ENCODE data around the gene C2orf42. TPM values are rescaled to one million over a fixed set of nuclear protein-coding genes. Genes with fewer than 3 reads are reported as not detected.

Gene C2orf42
- total RNA-seq, 1 donor from 2014 or later = 18.8 TPM

DNA sequence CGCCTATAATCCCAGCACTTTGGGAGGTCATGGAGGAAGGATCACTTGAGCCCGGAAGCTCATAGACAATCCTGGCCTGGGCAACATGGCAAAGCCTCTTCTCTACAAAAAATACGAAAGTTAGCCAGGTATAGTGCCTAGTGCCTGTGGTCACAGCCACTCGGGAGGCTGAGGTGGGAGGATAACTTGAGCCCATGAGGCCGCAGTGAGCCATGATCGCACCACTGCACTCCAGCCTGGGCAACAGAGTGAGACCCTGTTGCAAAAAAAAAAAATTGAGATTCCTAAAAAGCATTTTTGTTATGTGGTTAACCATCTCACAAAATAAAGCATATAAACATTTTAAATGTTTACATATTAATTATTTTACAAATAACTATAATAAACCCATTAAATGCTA is 89.6 kb downstream of the C2orf42 start:
- H3K36me3 Mint-ChIP-seq = no peaks in the 10 kb centered on the region
- H3K27ac Mint-ChIP-seq = no peak overlapping the region
- no peaks in the 10 kb centered on the region for H3K9me3 Mint-ChIP-seq
- no peak for DNase-seq (ENCODE audit: extremely low spot score, unreplicated experiment)
- peaks cover 15% of the 10 kb centered on the region for H3K4me1 Mint-ChIP-seq (ENCODE audit: unreplicated experiment)
- TF ChIP-seq, protein P1, sequence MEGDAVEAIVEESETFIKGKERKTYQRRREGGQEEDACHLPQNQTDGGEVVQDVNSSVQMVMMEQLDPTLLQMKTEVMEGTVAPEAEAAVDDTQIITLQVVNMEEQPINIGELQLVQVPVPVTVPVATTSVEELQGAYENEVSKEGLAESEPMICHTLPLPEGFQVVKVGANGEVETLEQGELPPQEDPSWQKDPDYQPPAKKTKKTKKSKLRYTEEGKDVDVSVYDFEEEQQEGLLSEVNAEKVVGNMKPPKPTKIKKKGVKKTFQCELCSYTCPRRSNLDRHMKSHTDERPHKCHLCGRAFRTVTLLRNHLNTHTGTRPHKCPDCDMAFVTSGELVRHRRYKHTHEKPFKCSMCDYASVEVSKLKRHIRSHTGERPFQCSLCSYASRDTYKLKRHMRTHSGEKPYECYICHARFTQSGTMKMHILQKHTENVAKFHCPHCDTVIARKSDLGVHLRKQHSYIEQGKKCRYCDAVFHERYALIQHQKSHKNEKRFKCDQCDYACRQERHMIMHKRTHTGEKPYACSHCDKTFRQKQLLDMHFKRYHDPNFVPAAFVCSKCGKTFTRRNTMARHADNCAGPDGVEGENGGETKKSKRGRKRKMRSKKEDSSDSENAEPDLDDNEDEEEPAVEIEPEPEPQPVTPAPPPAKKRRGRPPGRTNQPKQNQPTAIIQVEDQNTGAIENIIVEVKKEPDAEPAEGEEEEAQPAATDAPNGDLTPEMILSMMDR (conservative IDR thresholded peaks at IDR 0.05) = no peak
- no peaks in the 10 kb centered on the region for H3K27me3 Mint-ChIP-seq
- H3K4me3 Mint-ChIP-seq = no peak overlapping the region

Other genes starting within 250 kb of the C2orf42 start
- gene ASPRV1, start 229.4 kb downstream of the C2orf42 start, total RNA-seq (ENCODE audit: low replicate concordance) = 0.67 and 1.3 TPM in 2 replicates
- 316 and 349 TPM in 2 replicates for gene PCBP1, start 103.5 kb downstream of the C2orf42 start, total RNA-seq (ENCODE audit: low replicate concordance)
- gene TIA1, start 57.6 kb upstream of the C2orf42 start, total RNA-seq (ENCODE audit: low replicate concordance) = 176 and 300 TPM in 2 replicates
- 76.8 and 80.8 TPM in 2 replicates for gene PCYOX1, start 67.1 kb upstream of the C2orf42 start, total RNA-seq (ENCODE audit: low replicate concordance)
- 153 and 187 TPM in 2 replicates for gene SNRPG, start 102.7 kb upstream of the C2orf42 start, total RNA-seq (ENCODE audit: low replicate concordance)
- 49.6 and 50.7 TPM in 2 replicates for gene FAM136A, start 111.0 kb upstream of the C2orf42 start, total RNA-seq (ENCODE audit: low replicate concordance)

All from type B pancreatic cell (in vitro differentiated cells).